GM18951 (cell line): Measurements from ENCODE around the gene SMAP1.

Experiments
- POLR2A ChIP-seq: IDR thresholded peaks from 4 replicates; pipeline ENCODE4 v1.6.1; 2011; ENCODE audit warnings: mild to moderate bottlenecking; ENCODE audit not compliant: insufficient read length, insufficient read depth; ENCODE audit errors: extremely low read depth
- in situ Hi-C: fragments of 300-500 bp; cut with MboI; formaldehyde crosslinking; loops from one replicate; pipeline ENCODE4 v1.12.0; 2022; ENCODE audit warnings: low sequenced_read_pairs, mixed read lengths, inconsistent platforms; ENCODE audit not compliant: unreplicated experiment

Gene SMAP1

GRCh38 chr6:70693887-70694286, 26.2 kb downstream of the SMAP1 start:
- in situ Hi-C loops = loop anchor here (25.0 kb wide), 1 partner anchor 157 kb away; no protein-coding TSS in a partner anchor
- no peak for TF ChIP-seq POLR2A

- TF ChIP-seq POLR2A = no peak
- in situ Hi-C loops = loop anchor here (25.0 kb wide), 1 partner anchor 157 kb away; no protein-coding TSS in a partner anchor
Measured at GRCh38 chr6:70694371-70694770, 26.7 kb downstream of the SMAP1 start.

- in situ Hi-C loops = no loop called here
- TF ChIP-seq POLR2A = no peak
Measured at GRCh38 chr6:70700922-70701876, 33.5 kb downstream of the SMAP1 start.

- TF ChIP-seq POLR2A = no peak
- in situ Hi-C loops = no loop called here
Measured at GRCh38 chr6:70705772-70706171, 38.1 kb downstream of the SMAP1 start.

- no peak for TF ChIP-seq POLR2A
- in situ Hi-C loops = no loop called here
Measured at GRCh38 chr6:70706491-70707123, 38.9 kb downstream of the SMAP1 start.

- no peak for TF ChIP-seq POLR2A
- in situ Hi-C loops = no loop called here
Measured at GRCh38 chr6:70707893-70708292, 40.2 kb downstream of the SMAP1 start.

GRCh38 chr6:70708448-70708847, 40.8 kb downstream of the SMAP1 start:
- in situ Hi-C loops = no loop called here
- TF ChIP-seq POLR2A = no peak

GRCh38 chr6:70709826-70710225, 42.1 kb downstream of the SMAP1 start:
- in situ Hi-C loops = no loop called here
- TF ChIP-seq POLR2A = no peak

GRCh38 chr6:70714716-70715257, 47.1 kb downstream of the SMAP1 start:
- no peak for TF ChIP-seq POLR2A
- in situ Hi-C loops = no loop called here

GRCh38 chr6:70717038-70717801, 49.5 kb downstream of the SMAP1 start:
- TF ChIP-seq POLR2A = no peak
- in situ Hi-C loops = no loop called here

GRCh38 chr6:70724524-70724923, 56.8 kb downstream of the SMAP1 start:
- TF ChIP-seq POLR2A = no peak
- in situ Hi-C loops = no loop called here

- in situ Hi-C loops = no loop called here
- no peak for TF ChIP-seq POLR2A
Measured at GRCh38 chr6:70725817-70726415, 58.2 kb downstream of the SMAP1 start.
